ENCODE data around the gene NR2F6. TPM values are rescaled to one million over a fixed set of nuclear protein-coding genes. Genes with fewer than 3 reads are reported as not detected.

Gene NR2F6
- total RNA-seq, 1 donor from 2014 or later: 53.8 TPM

DNA sequence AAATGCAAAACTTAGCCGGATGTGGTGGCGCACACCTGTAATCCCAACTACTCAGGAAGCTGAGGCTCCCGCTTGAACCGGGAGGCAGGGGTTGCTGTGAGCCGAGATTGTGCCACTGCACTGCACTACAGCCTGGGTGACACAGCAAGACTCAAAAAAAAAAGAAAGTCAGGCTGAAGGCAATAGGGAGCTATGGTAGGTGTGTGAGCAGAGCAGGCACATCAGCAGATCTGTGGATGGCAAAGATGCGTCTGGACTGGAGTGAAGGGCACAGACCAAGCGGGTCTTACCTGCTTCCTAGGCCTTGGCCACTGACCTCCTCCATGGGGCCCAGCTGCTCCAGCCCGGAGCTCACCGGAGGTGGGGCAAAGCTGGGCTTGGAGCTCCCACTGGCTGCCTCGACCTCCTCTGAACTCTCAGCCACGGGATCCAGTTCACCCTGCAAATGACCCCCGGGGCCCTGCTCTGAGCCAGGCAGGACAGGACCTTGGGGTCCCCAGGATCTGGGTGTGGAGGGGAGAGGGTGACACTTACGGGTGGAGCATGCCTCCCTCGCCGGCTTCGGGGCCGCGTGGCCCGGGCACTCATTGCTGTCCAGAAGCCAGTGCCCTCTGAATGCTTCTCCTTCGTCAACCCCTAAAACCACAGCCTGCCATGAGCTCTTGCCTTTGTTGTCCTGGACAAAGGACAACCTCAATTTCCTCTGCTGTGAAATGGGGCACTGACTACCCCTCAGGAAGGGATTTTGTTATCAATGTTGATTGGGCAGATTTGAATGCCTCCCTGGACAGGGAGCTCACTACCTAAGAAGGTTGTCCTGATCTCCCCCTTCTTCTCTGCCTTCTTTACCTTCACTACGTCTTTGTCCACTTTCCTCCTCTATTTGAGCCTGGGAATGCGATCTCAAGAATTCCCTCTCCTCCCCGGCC is 18.3 kb upstream of the NR2F6 start:
- no peak for ATAC-seq

DNA sequence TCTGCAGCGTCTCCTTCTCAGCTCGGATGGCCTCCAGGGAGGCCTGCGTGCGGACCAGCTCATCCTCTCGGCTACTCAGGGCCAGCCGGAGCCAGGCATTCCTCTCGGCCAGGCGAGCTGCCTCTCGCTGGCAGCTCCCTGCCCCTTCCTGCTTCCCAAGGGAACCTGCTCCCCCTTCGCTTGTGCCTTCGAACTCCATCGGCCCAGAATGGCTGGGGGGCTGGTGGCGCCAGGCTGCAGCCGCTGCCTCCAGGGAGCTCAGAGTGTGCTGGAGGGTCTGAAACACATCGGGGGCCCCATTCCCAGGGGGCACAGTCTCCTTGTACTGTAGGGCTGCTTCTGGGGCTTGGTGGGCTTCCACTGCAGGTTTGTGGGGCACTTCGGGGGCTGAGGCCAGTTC is 16.8 kb upstream of the NR2F6 start:
- no peak for ATAC-seq

DNA sequence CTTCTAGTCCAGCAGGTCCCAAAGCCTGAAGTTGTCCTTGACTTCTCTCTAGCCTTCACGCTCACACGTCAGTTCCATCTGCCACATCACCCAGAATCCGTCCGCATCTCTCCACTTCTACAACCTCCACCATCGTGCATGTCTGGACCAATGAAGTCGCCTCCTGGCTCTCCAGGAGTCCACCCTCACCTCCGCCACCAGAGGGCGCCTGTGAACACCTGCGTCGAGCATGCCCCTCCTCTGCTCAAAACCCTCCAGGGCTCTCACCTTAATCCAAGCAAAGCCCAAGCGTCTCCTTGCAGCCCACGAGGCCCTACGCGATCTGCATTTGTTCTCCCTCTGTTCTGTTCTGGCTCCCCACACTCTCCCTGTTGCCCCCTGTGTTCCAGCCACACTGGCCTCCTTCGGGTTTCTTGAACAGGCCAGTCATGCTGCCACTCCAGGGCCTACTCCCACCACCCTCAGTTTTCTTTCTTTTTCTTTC is 15.2 kb upstream of the NR2F6 start:
- peak; percentile 92 for ATAC-seq

DNA sequence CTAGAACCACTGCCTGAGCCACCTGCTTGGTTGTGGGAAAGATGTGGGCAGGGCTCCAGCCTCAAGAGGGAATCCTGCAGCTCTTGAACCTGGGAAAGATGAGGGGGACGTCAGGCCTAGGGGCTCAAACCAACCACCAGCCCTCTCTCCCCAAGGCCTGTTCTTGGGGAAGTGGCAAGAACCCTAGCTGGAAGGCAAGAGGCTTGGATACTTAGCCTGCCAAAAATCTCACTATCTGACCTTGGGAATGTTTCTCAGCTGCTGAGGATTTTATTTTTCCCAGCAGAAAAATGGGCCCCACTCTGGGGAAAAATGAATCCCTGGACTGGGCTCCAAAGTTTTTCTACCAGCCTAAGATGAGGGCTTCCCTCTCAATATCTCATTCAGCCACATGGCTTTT is 14.2 kb upstream of the NR2F6 start:
- no peak for ATAC-seq

DNA sequence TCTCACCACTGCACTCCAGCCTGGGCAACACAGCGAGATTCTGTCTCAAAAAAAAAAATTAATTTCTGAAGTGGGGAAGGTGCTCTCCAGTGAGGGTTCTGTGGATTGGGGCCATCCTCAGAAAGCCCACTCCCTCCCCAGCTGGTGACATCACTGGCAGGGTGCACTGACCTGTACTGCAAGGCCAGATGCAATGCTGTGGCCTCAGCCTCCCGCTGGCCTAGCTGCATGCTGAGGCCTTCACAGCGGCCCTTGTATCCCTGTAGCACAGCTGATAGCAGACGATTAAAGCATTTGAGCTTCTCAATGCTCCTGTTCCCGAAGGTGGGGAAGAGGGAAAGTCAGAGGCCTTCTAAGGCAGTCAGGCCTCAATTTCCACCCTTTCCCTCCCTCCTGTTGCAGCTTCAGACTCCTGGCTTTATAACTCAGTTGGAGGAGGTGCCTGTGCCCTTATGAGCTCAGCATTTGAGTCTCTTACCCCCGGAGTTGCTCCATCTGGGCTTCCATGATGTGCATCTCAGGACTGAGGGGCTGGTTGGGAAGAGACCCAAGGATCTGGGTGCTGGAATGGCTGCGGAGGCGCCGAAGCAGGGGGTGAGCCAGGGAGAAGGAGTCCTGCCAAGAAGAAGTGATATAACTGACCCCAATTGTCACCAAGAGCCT is 13.5 kb upstream of the NR2F6 start:
- no peak for ATAC-seq

DNA sequence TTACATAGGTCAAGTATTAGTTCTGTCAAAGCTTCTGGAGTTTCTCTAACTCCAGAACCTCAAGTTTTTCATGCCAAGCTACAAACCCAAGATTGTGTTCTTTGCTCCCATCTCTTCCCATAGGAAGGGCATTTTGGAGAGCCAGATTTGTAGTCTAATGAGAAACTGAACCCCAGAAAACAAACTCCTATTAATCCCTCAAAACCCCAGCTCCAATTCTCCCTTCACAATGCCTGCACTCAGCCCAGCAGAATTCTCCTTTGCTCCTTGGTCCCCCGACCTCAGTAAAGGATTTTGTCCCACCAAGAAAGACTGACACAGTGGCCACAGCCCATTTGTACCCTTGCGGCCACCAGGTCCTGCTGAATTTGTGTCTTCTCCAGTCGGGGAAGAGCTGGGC is 10.4 kb upstream of the NR2F6 start:
- no peak for ATAC-seq

DNA sequence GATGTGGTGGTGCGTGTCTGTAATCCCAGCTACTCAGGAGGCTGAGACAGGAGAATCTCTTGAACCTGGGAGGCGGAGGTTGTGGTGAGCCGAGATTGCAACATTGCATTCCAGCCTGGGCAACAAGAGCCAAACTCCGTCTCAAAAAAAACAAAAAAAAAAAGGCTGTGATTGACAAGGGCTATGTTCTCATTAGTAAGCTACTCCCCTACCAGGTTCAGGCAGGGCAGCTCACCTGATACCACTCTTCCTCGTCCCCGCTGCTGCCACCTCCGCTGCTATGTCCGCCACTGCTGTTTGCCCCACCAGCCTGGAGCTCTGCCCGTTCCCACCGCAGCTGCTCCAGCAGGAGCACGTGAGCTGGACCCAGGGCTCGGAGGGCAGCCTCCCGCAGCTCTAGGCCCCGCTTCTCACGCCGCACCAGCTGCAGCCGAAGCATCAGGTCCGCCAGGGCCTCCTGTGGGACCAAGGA is 9.5 kb upstream of the NR2F6 start:
- ATAC-seq: peak; percentile 53

DNA sequence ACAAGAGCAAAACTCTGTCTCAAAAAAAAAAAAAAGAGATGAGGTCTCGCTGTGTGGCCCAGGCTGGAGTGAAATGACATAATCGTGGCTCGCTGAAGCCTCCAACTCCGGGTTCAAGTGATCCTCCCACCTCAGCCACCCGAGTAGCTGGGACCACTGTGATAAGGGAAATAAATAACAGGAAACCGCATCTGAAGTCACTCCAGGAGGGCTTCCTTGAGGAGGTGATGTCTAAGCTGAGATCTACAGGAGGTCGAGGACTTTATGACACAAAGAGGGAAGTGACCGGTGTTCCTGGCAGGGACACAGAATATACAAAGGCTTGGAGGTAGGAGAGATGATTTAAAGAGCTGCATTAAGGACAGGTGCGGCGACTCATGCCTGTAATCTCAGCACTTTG is 8.9 kb upstream of the NR2F6 start:
- ATAC-seq: no peak

DNA sequence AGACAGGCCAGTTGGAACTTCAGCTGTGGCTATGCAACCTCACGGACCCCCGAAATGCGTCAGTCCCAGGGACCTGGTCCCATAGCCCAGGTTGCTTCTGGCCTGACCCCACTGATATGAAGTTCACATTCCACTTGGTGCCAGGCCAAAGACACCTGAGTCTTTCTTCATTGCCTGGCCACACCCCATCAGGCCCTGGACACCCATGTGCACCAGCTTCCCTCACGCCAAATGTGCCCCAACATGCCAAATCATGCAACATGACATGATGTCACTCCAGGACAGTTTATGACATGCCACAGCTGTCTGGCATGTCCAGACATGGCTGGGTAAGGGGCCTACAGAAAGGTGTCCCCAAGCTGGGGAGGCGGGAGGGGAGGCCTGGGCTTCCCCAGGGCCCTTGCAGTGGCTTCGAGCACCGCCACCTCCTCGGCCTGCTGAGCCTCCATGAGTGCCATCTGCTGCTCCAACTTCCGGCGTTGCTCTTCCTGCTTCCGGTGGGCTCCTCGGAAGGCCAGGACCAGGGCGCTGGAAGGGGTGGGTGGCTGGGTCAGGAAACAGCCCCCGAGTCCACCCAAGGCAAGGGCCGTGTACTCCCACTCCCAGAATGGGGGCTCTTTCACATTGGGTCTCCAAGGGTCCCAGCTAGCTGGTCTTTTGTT is 4.3 kb upstream of the NR2F6 start:
- peak; percentile 6 for ATAC-seq

DNA sequence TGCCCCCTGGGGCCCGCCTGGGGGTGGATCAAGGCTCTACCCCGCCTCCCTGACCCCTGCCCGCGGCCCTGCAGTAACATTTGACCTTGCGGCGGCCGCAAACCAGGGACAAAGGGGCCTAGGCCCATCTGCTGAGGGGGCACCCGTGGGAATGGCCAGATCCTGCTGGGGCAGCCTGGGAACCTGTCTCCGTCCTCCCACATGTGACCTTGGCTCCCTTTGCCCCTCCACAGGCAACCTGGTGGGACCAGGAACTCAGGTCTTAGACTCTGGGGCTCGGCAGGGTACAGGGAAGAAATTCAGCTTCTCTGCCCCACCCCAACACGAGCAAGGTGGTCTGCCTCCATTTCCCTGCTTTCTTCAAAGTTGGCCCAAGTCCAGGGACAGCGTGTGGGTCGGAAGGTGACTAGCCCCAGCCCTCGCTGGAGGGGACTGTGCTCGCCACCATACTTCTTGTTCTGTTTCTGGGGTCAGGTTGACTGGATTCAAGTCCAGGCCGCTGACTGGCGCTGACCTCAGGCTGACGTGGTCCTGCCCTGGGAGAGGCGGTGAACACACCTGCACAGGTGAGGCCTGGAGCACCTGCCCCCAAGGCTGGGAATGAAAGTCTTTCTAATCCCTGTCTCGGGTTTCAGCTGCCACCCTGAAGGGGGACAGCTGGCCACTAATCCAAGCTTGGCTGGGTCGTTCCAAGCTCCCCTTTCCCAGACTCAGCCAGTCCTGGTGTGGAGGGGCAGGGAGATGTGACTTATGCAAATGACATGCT is 2.5 kb upstream of the NR2F6 start:
- peak; percentile 21 for ATAC-seq

DNA sequence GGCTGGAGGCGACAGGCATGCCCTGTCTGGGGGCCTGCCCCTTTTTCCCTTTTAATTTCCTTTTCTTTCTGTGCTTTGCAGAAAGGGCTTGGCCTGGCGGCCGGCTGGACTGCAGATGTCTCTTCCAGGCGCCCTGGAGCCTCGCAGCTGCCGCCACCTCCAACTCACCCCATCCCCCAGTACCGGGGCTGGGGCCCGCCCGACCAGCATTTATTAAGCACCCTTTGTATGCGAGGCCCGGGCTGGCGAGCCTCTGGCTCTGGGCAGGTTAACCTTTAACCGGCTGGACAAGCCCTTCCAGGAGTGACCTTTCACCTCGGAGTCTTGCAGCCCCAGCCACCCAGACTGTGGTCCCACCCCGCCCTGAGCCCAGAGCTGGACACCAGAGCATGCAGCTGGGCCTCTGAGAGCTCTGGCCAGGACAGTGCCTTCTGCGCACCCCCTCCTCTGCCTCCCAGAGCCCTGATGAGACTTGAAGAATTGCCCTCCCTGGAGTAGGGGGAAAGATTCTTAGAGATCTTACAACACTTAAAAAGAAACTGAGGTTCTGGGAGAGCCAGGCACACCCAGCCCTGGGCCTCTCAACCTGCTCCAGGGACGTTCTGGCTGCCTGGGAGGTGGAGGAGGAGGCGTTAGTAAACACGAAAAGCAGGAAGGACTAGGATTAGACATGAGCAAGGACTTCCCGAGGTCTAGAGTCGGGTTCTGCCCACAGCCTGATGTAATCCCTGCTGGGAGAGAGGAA is 1.1 kb upstream of the NR2F6 start:
- peak; percentile 60 for ATAC-seq

DNA sequence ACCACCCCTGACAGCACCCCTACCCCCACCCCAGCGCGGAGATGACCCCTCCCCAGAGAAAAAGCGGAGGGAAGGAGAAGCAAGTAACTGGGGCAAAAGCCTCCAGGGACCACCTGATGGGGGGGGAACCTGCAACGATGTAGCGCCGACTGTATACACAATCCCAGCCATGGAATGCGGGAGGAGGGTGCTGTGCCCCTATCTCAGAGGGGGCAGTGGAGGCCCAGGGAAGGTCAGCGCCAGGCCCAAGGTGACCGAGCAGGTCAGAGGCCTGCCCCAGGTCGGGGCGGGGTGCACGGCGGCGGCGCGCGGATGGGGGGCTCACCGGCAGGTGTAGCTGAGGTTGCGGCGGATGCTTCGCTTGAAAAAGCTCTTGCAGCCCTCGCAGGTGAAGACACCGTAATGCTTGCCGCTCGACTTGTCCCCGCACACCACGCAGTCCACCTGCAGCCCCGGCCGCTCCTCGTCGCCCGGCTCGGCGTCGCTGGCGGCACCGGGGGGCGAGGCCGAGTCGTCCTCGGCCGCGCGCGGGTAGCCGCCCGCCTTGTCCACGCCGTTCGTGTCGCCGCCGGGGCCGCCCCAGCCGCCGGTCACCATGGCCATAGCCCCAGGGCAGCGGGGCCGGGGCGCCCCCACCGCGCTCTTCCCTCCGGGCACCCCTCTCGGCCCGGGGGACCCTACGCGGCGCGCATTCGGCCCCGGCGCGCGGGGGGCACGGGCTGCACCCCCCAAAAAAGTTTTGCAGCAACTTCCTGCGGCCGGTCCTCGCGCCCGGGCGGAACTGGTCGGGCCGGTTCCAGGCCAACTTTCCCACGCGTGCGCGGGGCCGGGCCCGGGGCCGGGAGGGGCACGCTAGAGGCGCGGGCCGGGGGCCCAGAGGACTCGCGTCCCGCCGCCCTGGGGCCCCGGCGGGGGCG is 843 bp downstream of the NR2F6 start:
- ATAC-seq: no peak

DNA sequence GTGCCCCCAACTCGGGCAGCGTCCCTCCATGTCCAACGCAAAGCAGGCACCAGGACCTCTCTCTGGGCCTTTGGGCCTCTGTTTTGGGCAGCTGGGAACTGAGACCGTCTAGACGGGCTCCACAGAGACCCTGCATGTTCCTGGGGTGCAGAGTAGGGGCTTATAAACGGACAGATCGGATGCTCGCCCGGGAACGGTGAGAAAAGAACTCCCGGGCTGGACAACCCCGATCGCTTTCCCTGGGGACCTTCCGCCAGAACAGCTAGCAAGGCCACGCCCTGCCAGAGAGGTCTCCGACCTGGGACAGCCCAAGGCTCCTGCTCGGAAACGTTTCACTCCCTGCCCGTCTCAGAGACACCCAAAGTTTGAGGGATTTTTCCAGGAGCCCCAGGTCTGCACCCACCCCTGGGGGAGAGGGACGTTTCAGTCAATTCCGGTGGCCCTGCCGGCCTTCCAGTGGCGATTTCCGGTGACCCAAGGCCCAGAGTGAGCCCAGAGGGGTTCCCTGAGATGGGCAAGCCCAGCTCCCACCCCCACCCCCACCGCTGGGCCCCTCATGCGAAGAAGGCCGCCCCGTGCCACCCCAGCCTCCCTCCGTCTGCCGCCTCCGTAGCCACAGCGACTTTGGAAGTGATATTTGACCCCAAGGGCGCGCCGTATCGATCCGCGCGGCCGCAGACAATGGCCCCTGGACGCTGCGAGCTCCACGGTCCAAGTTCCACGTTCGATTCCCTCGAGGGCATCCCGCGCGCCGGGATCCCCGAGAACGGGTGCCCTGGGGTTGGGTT is 1.7 kb downstream of the NR2F6 start:
- ATAC-seq: no peak

DNA sequence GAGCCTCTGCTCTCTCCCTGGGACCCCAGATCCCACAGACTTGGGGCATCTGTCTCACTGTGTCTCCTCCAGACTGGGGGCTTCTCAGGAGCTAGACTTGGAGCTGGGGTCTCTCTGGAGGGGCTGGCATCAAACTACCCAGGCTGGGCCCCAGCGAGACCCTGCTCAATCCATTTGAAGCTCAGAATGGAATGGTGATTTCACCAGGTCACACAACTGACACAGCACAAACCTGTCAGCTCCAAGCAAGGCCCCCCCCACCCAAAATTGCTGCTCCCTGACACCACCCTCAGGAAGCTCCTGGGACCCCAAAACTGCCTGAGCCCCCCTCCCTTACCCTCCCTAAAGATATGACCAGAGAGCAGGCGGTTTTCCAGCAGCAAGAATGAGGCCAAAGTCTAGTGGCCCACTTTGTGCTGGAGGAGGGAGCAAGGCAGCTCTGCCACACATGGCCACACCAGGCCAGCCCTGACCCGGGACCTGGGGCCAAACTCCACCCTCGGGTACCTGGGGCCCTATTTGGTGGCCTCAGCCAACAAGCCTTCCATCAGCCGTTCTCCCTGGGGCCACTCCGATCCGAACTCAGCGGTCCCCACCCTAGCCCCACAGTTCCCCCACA is 2.4 kb downstream of the NR2F6 start:
- ATAC-seq: no peak

DNA sequence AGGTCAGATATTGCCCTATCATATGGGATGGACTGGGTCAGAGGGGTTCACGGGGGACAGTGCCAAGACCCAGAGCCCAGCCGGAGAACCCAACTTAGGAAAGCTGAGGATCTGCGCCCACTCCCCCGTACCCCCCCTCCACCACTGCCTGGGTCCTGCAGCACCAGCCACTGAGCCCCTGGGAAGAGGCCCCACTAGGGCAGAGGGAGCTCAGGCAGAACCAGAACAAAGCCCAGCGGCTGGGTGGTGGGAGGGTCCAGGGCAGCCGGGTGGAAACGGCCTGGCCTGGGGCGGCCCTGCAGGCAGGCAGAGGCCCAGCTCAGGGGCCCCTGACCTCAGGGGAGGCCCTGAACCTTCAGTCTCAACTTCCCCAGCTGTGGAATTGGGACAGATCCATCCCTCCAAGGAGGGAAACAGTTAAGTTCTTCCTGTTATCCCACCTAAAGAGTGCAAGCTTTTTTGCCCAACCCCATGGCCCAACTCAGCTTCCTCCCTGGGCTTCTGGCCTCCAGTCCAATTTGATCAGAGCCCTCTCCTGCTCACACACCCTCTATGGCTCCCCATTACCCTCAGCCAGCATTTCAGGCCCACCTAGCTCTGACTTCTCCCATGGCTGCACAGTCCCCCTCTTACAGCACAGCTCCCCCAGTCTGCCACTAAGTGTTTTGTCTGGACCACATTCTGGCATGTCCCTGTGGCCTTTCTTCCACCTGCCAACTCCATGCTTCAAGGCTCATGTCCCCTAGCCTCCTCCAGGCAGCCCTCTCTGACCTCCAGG is 3.1 kb downstream of the NR2F6 start:
- ATAC-seq: no peak

DNA sequence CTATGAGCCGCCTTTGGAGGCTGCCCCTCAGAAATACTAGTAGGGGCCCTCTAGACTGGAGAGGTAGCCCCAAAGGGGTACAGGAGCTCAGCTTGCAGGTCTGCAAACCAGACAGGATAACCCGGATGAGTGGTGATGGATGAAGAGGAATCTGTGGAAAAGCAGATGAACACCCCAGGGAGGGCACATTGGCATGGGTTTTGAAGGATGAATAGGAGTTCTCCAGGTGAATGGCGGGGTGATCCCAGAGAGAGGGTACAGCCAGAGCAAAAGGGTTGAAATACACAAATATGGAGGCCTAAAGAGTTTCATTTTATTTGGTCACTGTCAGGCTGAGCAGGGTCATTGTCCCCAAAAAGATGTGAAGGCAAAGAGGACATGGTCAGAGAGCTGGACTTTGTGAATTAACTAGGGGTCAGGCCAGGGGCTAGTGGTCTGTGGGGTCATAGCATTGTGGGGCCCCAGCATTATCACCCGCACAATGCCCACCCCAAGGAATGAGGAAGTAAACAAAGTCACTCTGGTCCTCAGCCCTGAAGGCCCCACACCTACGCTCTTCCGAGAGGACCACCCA is 4.8 kb downstream of the NR2F6 start:
- no peak for ATAC-seq

DNA sequence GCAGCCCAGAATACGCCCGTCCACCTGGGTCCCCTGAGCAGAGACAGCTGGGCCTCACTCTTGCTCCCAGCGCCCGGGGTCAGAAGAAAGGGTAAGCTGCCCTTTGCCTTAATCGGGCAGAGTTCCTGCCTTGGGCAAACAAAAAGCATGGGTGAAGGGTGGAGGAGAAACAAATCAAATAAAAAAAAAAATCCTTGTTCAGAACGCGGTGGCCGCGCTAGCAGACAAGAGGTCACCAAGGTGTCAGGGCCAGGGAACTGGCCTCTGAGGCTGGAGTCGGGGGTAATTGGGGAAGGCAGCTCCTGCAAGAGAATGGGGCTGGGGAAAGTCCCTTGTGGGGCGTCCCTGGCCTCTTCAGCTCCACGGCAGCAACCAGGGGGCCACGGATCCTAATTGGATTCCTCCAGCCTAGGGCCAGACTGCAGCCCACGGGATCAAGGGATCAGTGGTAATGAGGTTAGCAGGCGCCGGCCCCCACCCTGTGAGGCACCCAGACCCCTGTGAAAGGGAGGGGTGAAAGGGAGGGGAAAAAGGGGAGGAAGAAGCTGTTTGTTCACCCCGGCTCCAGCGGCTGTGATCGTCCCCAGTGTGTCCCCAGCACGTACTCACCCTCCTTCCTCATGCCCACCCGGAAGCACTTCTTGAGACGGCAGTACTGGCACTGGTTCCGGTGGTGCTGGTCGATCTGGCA is 5.5 kb downstream of the NR2F6 start:
- ATAC-seq: no peak
